ENCODE data around the gene FTCDNL1.

FTCDNL1 gene

GRCh38 chr2:199718074-199718473, 132.9 kb downstream of the FTCDNL1 start:
- no peak for TF ChIP-seq ZNF274 (IDR thresholded peaks at IDR 0.05; ENCODE audit: low read depth, low read length)
- H3K4me3 ChIP-seq (ENCODE audit: low read length): no peak overlapping the region

- TF ChIP-seq ZNF274 (IDR thresholded peaks at IDR 0.05; ENCODE audit: low read depth, low read length): no peak
- H3K4me3 ChIP-seq (ENCODE audit: low read length): no peak overlapping the region
These were observed 133.4 kb downstream of the FTCDNL1 start for GRCh38 chr2:199717587-199717907.

GRCh38 chr2:199716807-199717586, 134.0 kb downstream of the FTCDNL1 start:
- no peak overlapping the region for H3K4me3 ChIP-seq (ENCODE audit: low read length)
- no peak for TF ChIP-seq ZNF274 (IDR thresholded peaks at IDR 0.05; ENCODE audit: low read depth, low read length)

- TF ChIP-seq ZNF274 (IDR thresholded peaks at IDR 0.05; ENCODE audit: low read depth, low read length): no peak
- H3K4me3 ChIP-seq (ENCODE audit: low read length): no peak overlapping the region
These were observed 137.2 kb downstream of the FTCDNL1 start for GRCh38 chr2:199713746-199714145.

GRCh38 chr2:199710551-199710950, 140.4 kb downstream of the FTCDNL1 start:
- no peak overlapping the region for H3K4me3 ChIP-seq (ENCODE audit: low read length)
- no peak for TF ChIP-seq ZNF274 (IDR thresholded peaks at IDR 0.05; ENCODE audit: low read depth, low read length)
